ENCODE measurements around the gene TCERG1L.

DNA sequence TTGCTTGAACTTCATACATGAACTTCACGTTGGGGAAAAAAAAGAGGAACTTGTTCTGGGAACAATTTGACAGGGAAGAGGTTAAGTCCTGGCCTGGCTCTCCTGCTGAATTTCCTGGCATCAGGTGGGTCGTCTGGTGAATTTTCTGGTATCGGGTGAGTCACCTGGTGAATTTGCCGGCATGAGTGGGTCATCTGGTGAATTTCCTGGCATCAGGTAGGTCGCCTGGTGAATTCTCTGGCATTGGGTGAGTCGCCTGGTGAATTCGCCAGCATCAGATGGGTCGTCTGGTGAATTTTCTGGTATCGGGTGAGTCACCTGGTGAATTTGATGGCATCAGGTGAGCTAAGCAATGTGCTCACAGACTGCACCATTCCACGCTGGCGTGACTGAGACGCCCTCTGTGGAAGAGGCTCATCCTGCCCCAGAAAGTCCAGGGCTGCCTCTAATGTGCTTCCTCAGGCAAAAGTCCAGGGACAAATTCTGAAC lies 255.4 kb downstream of the TCERG1L start:
- TF ChIP-seq, protein P1, sequence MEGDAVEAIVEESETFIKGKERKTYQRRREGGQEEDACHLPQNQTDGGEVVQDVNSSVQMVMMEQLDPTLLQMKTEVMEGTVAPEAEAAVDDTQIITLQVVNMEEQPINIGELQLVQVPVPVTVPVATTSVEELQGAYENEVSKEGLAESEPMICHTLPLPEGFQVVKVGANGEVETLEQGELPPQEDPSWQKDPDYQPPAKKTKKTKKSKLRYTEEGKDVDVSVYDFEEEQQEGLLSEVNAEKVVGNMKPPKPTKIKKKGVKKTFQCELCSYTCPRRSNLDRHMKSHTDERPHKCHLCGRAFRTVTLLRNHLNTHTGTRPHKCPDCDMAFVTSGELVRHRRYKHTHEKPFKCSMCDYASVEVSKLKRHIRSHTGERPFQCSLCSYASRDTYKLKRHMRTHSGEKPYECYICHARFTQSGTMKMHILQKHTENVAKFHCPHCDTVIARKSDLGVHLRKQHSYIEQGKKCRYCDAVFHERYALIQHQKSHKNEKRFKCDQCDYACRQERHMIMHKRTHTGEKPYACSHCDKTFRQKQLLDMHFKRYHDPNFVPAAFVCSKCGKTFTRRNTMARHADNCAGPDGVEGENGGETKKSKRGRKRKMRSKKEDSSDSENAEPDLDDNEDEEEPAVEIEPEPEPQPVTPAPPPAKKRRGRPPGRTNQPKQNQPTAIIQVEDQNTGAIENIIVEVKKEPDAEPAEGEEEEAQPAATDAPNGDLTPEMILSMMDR (IDR thresholded peaks at IDR 0.05): no peak
- no peak for TF ChIP-seq POLR2A (IDR thresholded peaks at IDR 0.05)
